SK-N-SH treated with all-trans-retinoic acid at 6 μM for 48 hours (cell line): ENCODE data around the gene TET2.

Experiments used
- CREB5 ChIP-seq: fragments of 250-450 bp; sonication (Bioruptor Pico); IDR thresholded peaks from 2 replicates; pipeline ENCODE4 v1.5.1; 2020; ENCODE audit warnings: low read depth, mild to moderate bottlenecking, moderate library complexity
- PATZ1 ChIP-seq: fragments of 250-450 bp; sonication (Bioruptor Pico); IDR thresholded peaks from 2 replicates; pipeline ENCODE4 v1.8.0; 2020; ENCODE audit warnings: mild to moderate bottlenecking, moderate library complexity, borderline replicate concordance
- PPARA ChIP-seq: fragments of 250-450 bp; sonication (Bioruptor Pico); IDR thresholded peaks from 2 replicates; pipeline ENCODE4 v1.5.0; 2020; ENCODE audit warnings: mild to moderate bottlenecking, borderline replicate concordance
- RARB ChIP-seq: fragments of 250-450 bp; sonication (Bioruptor Pico); IDR thresholded peaks from 2 replicates; pipeline ENCODE4 v1.8.0; 2021; ENCODE audit warnings: mild to moderate bottlenecking, moderate library complexity
- TSHZ2 ChIP-seq: fragments of 250-450 bp; sonication (Bioruptor Pico); IDR thresholded peaks from 2 replicates; pipeline ENCODE4 v1.5.0; 2020; ENCODE audit warnings: mild to moderate bottlenecking, moderate library complexity
- ZC3H10 ChIP-seq: fragments of 250-450 bp; sonication (Bioruptor Pico); IDR thresholded peaks from 2 replicates; pipeline ENCODE4 v1.5.1; 2021; ENCODE audit warnings: mild to moderate bottlenecking, moderate library complexity
- ZFP30 ChIP-seq: fragments of 450-650 bp; formaldehyde crosslinking; IDR thresholded peaks from 2 replicates; pipeline ENCODE4 v1.5.0; 2022; ENCODE audit warnings: mild to moderate bottlenecking, moderate library complexity
- TF ChIP-seq, protein P1 (sequence below): fragments of 250-450 bp; sonication (Bioruptor Pico); IDR thresholded peaks from 2 replicates; pipeline ENCODE4 v1.5.1; 2021; ENCODE audit warnings: mild to moderate bottlenecking, moderate library complexity

GRCh38 chr4:105184316-105184980 is 37.8 kb downstream of the TET2 start:
- TF ChIP-seq CREB5 (CRISPR knock-in tag) = no peak
- TF ChIP-seq PATZ1 (CRISPR knock-in tag) = no peak
- TF ChIP-seq PPARA (CRISPR knock-in tag) = no peak
- no peak for TF ChIP-seq RARB (CRISPR knock-in tag)
- TF ChIP-seq, protein P1, sequence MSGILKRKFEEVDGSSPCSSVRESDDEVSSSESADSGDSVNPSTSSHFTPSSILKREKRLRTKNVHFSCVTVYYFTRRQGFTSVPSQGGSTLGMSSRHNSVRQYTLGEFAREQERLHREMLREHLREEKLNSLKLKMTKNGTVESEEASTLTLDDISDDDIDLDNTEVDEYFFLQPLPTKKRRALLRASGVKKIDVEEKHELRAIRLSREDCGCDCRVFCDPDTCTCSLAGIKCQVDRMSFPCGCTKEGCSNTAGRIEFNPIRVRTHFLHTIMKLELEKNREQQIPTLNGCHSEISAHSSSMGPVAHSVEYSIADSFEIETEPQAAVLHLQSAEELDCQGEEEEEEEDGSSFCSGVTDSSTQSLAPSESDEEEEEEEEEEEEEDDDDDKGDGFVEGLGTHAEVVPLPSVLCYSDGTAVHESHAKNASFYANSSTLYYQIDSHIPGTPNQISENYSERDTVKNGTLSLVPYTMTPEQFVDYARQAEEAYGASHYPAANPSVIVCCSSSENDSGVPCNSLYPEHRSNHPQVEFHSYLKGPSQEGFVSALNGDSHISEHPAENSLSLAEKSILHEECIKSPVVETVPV (CRISPR knock-in tag) = no peak
- TF ChIP-seq ZFP30 (CRISPR knock-in tag) = no peak
- no peak for TF ChIP-seq ZC3H10 (CRISPR knock-in tag)
- no peak for TF ChIP-seq TSHZ2 (CRISPR knock-in tag)
